B cell (primary cell): Measurements from ENCODE around the gene NLGN1. TPM values are rescaled to one million over a fixed set of nuclear protein-coding genes. Genes with fewer than 3 reads are reported as not detected.

ENCODE experiments used
- ATAC-seq: fragments of 200-7000 bp; cut with Tn5 transposase; one replicate; pipeline ENCODE4 v1.10.0; 2021; ENCODE audit warnings: low read depth, mild to moderate bottlenecking, moderate number of reproducible peaks, moderate library complexity
- CTCF ChIA-PET: fragments of 350-600 bp; sonication (Branson Sonifier 250); formaldehyde crosslinking; loops from one replicate; lab custom pipeline; 2021; ENCODE audit warnings: antibody characterized with exemption, inconsistent platforms; lab: Charles Lee
- POLR2A ChIA-PET: fragments of 350-600 bp; sonication (Branson Sonifier 250); formaldehyde crosslinking; loops from one replicate; lab custom pipeline; 2021; ENCODE audit warnings: antibody characterized with exemption; lab: Charles Lee
- DNase-seq: peaks from one replicate; pipeline ENCODE4 v3.0.0; 2013
- H2AFZ ChIP-seq: 2 replicates; pipeline ENCODE4 v1.6.1; 2012; ENCODE audit warnings: mild to moderate bottlenecking, low read depth, low read length; ENCODE audit not compliant: insufficient read depth, poor library complexity, severe bottlenecking
- H3K27ac ChIP-seq, 2 donors: 1 replicate in 1 of 2; 2 replicates in 1 of 2; pipeline ENCODE4 v1.5.1; 2012 to 2013; ENCODE audit warnings: low read length in 2 of 2, mild to moderate bottlenecking in 2 of 2, moderate library complexity in 1 of 2
- H3K27me3 ChIP-seq, 4 experiments: fragments of 200-600 bp in 1 of 4; sonication (generic) in 1 of 4; replicated peaks in 1 of 4; 1 replicate in 2 of 4; 2 replicates in 2 of 4; pipeline versions ENCODE4 v1.6.1 to v1.7.0; 2013 to 2016; ENCODE audit warnings: low read length in 3 of 4, mild to moderate bottlenecking in 2 of 4, mixed read lengths in 1 of 4, moderate library complexity in 1 of 4; ENCODE audit not compliant: insufficient read depth in 4 of 4, control insufficient read depth in 3 of 4; ENCODE audit errors: control extremely low read depth in 1 of 4
- H3K36me3 ChIP-seq, 2 experiments: replicated peaks in 1 of 2; 1 replicate in 1 of 2; 2 replicates in 1 of 2; pipeline versions ENCODE4 v1.6.1 to v1.7.1; 2013; ENCODE audit warnings: low read length in 1 of 2; ENCODE audit not compliant: insufficient read depth in 2 of 2, control insufficient read depth in 1 of 2; ENCODE audit errors: control extremely low read depth in 1 of 2, extremely low read depth in 1 of 2
- H3K4me1 ChIP-seq, 2 donors: fragments of 200-600 bp in 1 of 2; sonication (generic) in 1 of 2; 1 replicate in 1 of 2; 2 replicates in 1 of 2; pipeline versions ENCODE4 v1.5.1 to v1.6.1; 2013 to 2017; ENCODE audit warnings: low read length in 2 of 2; ENCODE audit not compliant: control insufficient read depth in 2 of 2, insufficient read depth in 2 of 2
- H3K4me2 ChIP-seq: replicated peaks from 2 replicates; pipeline ENCODE3; 2012; ENCODE audit warnings: mild to moderate bottlenecking, low read depth, low read length; ENCODE audit not compliant: poor library complexity, severe bottlenecking
- H3K4me3 ChIP-seq, 5 experiments: fragments of 200-600 bp in 1 of 5; sonication (generic) in 1 of 5; 1 replicate in 3 of 5; 2 replicates in 2 of 5; pipeline versions ENCODE4 v1.5.1 to v1.7.0; 2011 to 2016; ENCODE audit warnings: low read length in 4 of 5, mild to moderate bottlenecking in 4 of 5, low read depth in 2 of 5, control low read depth in 1 of 5, moderate library complexity in 1 of 5; ENCODE audit not compliant: insufficient read depth in 1 of 5; ENCODE audit errors: control extremely low read depth in 1 of 5, extremely low read depth in 1 of 5
- H3K79me2 ChIP-seq: fragments of 200-600 bp; sonication (generic); one replicate; pipeline ENCODE4 v1.6.0; 2016; ENCODE audit warnings: low read length; ENCODE audit not compliant: control insufficient read depth, insufficient read depth
- H3K9ac ChIP-seq: fragments of 200-600 bp; sonication (generic); 2 replicates; pipeline ENCODE4 v1.6.1; 2017; ENCODE audit warnings: mild to moderate bottlenecking, low read length, moderate library complexity
- H3K9me3 ChIP-seq, 3 donors: one replicate each; pipeline versions ENCODE4 v1.6.1 to v1.7.1; 2013; ENCODE audit warnings: low read length in 2 of 3; ENCODE audit not compliant: control insufficient read depth in 2 of 3, insufficient read depth in 1 of 3; ENCODE audit errors: control extremely low read depth in 1 of 3
- H4K20me1 ChIP-seq: 2 replicates; pipeline ENCODE4 v1.6.0; 2012; ENCODE audit warnings: mild to moderate bottlenecking, low read length; ENCODE audit not compliant: insufficient read depth, control insufficient read depth, poor library complexity, severe bottlenecking
- H3K27ac Mint-ChIP-seq: one replicate; pipeline ENCODE4 v1.8.0; 2021; ENCODE audit warnings: mixed read lengths
- H3K27me3 Mint-ChIP-seq: one replicate; pipeline ENCODE4 v1.8.0; 2021; ENCODE audit warnings: mixed read lengths
- H3K4me1 Mint-ChIP-seq: one replicate; pipeline ENCODE4 v1.8.0; 2021; ENCODE audit warnings: mixed read lengths
- H3K4me3 Mint-ChIP-seq: one replicate; pipeline ENCODE4 v1.8.0; 2021; ENCODE audit warnings: mixed read lengths
- H3K9me3 Mint-ChIP-seq: one replicate; pipeline ENCODE4 v1.8.0; 2022; ENCODE audit warnings: mixed read lengths; ENCODE audit not compliant: insufficient read depth
- CTCF ChIP-seq: fragments of 200-600 bp; IDR thresholded peaks from one replicate; pipeline ENCODE4 v1.8.0; 2022; ENCODE audit warnings: antibody characterized with exemption, mild to moderate bottlenecking
- EZH2 ChIP-seq: IDR thresholded peaks from 2 replicates; pipeline ENCODE4 v1.6.1; 2012; ENCODE audit warnings: borderline replicate concordance, low read depth, mild to moderate bottlenecking, moderate library complexity, low read length; ENCODE audit not compliant: insufficient read depth, poor library complexity, severe bottlenecking
- WGBS: methylation state at CpG from one replicate; pipeline ENCODE4 v1.1.5; 2013; ENCODE audit warnings: missing lambda C conversion rate; ENCODE audit not compliant: insufficient coverage; 5-methylcytosine and 5-hydroxymethylcytosine counted together
- intact Hi-C: fragments of 100-400 bp; cut with micrococcal nuclease; formaldehyde crosslinking; loops from one replicate; pipeline ENCODE4 v1.10.0; 2022
- polyA plus RNA-seq: library from polyadenylated mRNA; depleted of rRNA; stranded (reverse); fragments of >200 nt; gene quantifications from 2 replicates; pipeline ENCODE4 v1.2.3, GENCODE V29; 2012
- total RNA-seq, 2 donors: library from RNA; stranded (reverse); fragments of 120-200 nt in 1 of 2; gene quantifications; 1 replicate in 1 of 2; 2 replicates in 1 of 2; pipeline versions ENCODE4 v1.2.3 to v1.2.4, GENCODE V29; 2013 to 2022

Gene NLGN1
- total and polyA plus RNA-seq, 2 donors (not counting 1 experiment from before 2014, with no cell fraction given), result not detected

GRCh38 chr3:173750591-173750990 is 353.0 kb downstream of the NLGN1 start:
- Mint-ChIP-seq H3K9me3 (no peaks in the 10 kb centered on the region), H3K27me3 (no peaks in the 10 kb centered on the region), H3K4me1 (no peaks in the 10 kb centered on the region), H3K4me3 (no peak overlapping the region), H3K27ac (no peak overlapping the region)
- ChIA-PET POLR2A (no interaction called here), CTCF (no interaction called here)
- H3K4me3 ChIP-seq, result no peak overlapping the region
- H4K20me1 ChIP-seq, result no peaks in the 10 kb centered on the region
- H3K36me3 ChIP-seq, result no peaks in the 10 kb centered on the region
- intact Hi-C loops, result no loop called here
- no peak overlapping the region for H2AFZ ChIP-seq
- DNase-seq, result no peak
- H3K4me1 ChIP-seq, result no peaks in the 10 kb centered on the region
- H3K27me3 ChIP-seq, result no peaks in the 10 kb centered on the region
- no peaks in the 10 kb centered on the region for H3K9me3 ChIP-seq
- no peak overlapping the region for H3K4me2 ChIP-seq
- no peak overlapping the region for H3K9ac ChIP-seq
- whole genome bisulfite sequencing, result no CpG with 5 or more reads among the region's 1 CpG
- TF ChIP-seq EZH2 (no peak), CTCF (no peak)
- no peak for ATAC-seq
- no peaks in the 10 kb centered on the region for H3K79me2 ChIP-seq
- H3K27ac ChIP-seq, result no peak overlapping the region

- H3K27ac ChIP-seq, result no peak overlapping the region
- H4K20me1 ChIP-seq, result no peaks in the 10 kb centered on the region
- no peaks in the 10 kb centered on the region for H3K36me3 ChIP-seq
- CTCF ChIA-PET, result no interaction called here
- no peaks in the 10 kb centered on the region for H3K79me2 ChIP-seq
- H3K9ac ChIP-seq, result no peak overlapping the region
- H3K4me2 ChIP-seq, result no peak overlapping the region
- H3K27me3 Mint-ChIP-seq, result no peaks in the 10 kb centered on the region
- H3K27ac Mint-ChIP-seq, result no peak overlapping the region
- ATAC-seq (no peak), DNase-seq (no peak)
- intact Hi-C loops, result no loop called here
- no peaks in the 10 kb centered on the region for H3K4me1 ChIP-seq
- TF ChIP-seq EZH2 (no peak), CTCF (no peak)
- H3K4me3 ChIP-seq, result no peak overlapping the region
- H2AFZ ChIP-seq, result no peak overlapping the region
- no peaks in the 10 kb centered on the region for H3K9me3 Mint-ChIP-seq
- no peak overlapping the region for H3K4me3 Mint-ChIP-seq
- no peaks in the 10 kb centered on the region for H3K9me3 ChIP-seq
- no peaks in the 10 kb centered on the region for H3K27me3 ChIP-seq
- H3K4me1 Mint-ChIP-seq, result no peaks in the 10 kb centered on the region
- POLR2A ChIA-PET, result no interaction called here
These were observed 356.0 kb downstream of the NLGN1 start for GRCh38 chr3:173753593-173753992.
